Stimulated activated CD8-positive, alpha-beta memory T cell treated with anti-CD3 and anti-CD28 coated beads, Interleukin-12 subunit alpha, Interleukin-12 subunit beta, amount 100 ng/mL, for 24 hours (primary cell): ENCODE measurements around the gene ZNF728.
"Not testable (repeated sequence)": the region's sequence is repeated elsewhere in the genome, so short reads cannot be mapped to it uniquely, and the experiment has no call there.

Experiments
- DNase-seq: peaks from one replicate; pipeline ENCODE4 v3.0.0-alpha.2; 2020; ENCODE audit errors: extremely low read depth

ZNF728 gene

DNA sequence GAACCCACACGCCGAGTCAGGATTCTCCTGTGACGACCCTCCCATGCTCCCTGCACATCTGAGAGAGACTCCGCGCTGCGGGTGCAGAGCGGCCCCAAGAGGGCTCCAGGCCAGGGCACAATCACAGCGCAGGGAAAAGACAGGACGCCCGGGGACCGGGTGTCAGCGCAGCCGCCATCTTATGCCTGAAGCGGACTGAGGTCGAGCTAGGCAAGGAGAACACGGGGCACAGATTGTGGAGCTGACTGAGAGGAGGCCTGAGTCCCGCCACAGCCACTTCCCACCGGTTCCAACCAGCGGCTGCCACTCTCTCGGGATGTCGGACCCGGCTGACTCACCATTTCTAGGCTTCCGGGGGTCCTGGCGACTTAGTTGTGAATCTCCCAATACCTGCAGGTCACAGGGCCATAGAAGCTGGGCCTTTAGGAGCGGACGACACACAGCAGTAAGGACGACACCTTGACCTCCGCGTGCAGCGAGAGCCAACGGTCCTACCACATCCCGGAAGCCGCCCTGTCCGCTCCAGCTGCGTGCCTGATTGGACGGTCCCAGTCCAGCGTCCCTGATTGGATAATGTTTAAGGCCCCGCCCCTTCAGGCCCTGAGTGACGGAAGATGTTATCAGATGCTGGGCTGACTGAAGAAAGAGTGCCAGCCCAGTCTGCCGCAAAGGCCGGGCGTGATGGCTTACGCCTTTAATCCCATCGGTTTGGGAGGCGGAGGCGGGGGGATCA is at the start of gene ZNF728:
ZNF728 (minus strand) TSS at position 487 of the 733 bp plus-strand sequence; CDS start at position 341, 146 bp downstream.
- DNase-seq: no peak

GRCh38 chr19:23052349-23052748 is 49.4 kb upstream of the ZNF728 start:
- no peak for DNase-seq

GRCh38 chr19:23049256-23049655 is 46.3 kb upstream of the ZNF728 start:
- no peak for DNase-seq

DNA sequence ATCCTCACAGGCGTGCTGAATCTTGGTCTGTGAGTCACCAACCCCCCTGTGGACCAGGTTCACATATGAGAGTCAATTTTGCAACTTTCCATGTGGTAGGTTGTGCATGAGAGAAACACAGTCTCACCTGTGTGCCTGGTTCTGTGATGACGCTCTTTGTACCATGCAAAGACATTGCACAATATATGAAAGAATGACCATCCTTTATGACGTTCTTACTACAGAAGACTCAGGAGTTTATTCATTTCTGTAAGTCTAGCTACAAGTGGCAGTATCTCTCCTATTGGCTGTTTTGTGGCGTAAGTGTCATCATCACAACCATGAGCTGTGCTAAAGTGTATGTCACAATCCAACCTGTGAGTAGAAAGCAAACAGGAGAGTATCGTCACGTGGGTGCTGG is 43.8 kb upstream of the ZNF728 start:
- DNase-seq: no peak

- no peak for DNase-seq
Observed at GRCh38 chr19:23033721-23034120, 30.7 kb upstream of the ZNF728 start.

- DNase-seq: no peak
Observed at GRCh38 chr19:23015660-23016059, 12.7 kb upstream of the ZNF728 start.

GRCh38 chr19:22994957-22995356 is 8.0 kb downstream of the ZNF728 start:
- DNase-seq: not testable (repeated sequence)

GRCh38 chr19:22976248-22976647 is 26.7 kb downstream of the ZNF728 start:
- DNase-seq: no peak

- DNase-seq: not testable (repeated sequence)
Observed at GRCh38 chr19:22975546-22976136, 27.3 kb downstream of the ZNF728 start.

- no peak for DNase-seq
Observed at GRCh38 chr19:22945560-22945959, 57.4 kb downstream of the ZNF728 start.

GRCh38 chr19:22935151-22935550 is 67.8 kb downstream of the ZNF728 start:
- no peak for DNase-seq

- DNase-seq: not testable (repeated sequence)
Observed at GRCh38 chr19:22927576-22927975, 75.4 kb downstream of the ZNF728 start.

- DNase-seq: not testable (repeated sequence)
Observed at GRCh38 chr19:22925181-22925580, 77.8 kb downstream of the ZNF728 start.
